Stimulated activated memory B cell treated with anti-CD40 and anti-IgM and Interleukin-4, amounts not matched to agents 10 μg/mL and 1 μg/mL and 100 μg/mL, for 72 hours (primary cell): ENCODE results near the gene ZNF319.

Experiments
- ATAC-seq: fragments of 150-1000 bp; cut with Tn5 transposase; 2 replicates; pipeline ENCODE4 v1.10.0; 2021
- H3K27ac Mint-ChIP-seq: one replicate; pipeline ENCODE4 v1.8.0; 2022; ENCODE audit warnings: mild to moderate bottlenecking, mixed read lengths
- H3K27me3 Mint-ChIP-seq: one replicate; pipeline ENCODE4 v1.8.0; 2022; ENCODE audit warnings: mixed read lengths
- H3K36me3 Mint-ChIP-seq: one replicate; pipeline ENCODE4 v1.8.0; 2022; ENCODE audit warnings: mixed read lengths
- H3K4me1 Mint-ChIP-seq: one replicate; pipeline ENCODE4 v1.8.0; 2022; ENCODE audit warnings: mixed read lengths
- H3K4me3 Mint-ChIP-seq: one replicate; pipeline ENCODE4 v1.8.0; 2022; ENCODE audit warnings: mild to moderate bottlenecking, moderate library complexity, mixed read lengths
- H3K9me3 Mint-ChIP-seq: one replicate; pipeline ENCODE4 v1.8.0; 2022; ENCODE audit warnings: mixed read lengths

ZNF319 gene

DNA sequence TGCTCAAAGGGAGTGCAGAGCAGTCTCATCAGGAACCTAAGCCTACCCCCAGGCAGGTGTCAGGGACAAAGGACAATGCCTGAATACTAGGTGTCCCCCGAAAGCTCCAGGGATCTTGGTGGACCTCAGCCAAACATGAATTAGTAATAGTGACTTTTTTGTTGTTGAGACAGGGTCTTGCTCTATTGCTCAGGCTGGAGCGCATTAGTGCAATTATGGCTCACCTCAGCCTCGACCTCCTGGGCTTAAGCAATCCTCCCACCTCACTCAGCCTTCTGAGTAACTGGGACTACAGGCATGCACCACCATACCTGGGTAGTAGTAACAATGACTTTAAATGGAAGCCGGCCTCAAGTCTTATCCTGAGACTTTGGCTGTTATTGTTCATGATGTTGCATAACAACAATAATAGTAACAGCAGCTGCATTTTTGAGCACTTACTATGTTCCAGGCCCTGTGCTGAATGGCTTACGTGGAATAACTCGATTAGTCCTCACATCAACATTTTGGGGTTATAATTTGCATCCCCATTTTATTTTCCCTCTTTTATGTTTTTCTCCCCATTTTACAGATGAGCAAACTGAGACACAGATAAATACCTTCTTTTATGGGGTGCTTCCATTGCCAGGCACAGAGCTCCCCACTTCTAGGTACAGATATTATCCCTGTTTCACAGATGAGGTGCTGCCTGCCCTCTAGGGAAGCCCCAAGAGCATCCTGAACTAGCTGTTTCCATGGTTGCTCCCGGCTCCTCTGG lies 49.1 kb downstream of the ZNF319 start:
- no peak for ATAC-seq
- H3K4me1 Mint-ChIP-seq, result no peaks in the 10 kb centered on the region
- H3K4me3 Mint-ChIP-seq, result no peak overlapping the region
- peaks cover 18% of the 10 kb centered on the region for H3K27me3 Mint-ChIP-seq
- no peak overlapping the region for H3K27ac Mint-ChIP-seq
- no peaks in the 10 kb centered on the region for H3K36me3 Mint-ChIP-seq
- no peaks in the 10 kb centered on the region for H3K9me3 Mint-ChIP-seq

DNA sequence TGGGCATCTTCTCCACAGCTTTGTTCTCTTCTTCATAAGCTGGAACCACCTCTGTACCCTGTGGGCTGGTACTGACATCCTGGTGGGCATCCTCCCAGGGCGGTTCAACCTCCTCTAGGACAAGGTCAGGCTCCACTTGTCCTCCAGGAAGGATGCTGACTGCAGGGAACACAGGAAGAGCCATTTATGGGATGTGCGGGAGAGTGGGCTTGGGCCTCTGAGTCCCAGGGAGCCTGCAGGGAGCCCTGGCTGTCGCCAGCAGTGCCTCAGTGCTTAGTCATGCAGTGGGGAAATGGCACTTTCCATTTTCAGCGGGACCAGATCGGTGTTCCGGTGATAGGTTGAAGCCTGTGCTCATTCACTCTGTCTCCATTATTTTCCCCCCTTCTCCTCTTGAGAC lies 50.1 kb downstream of the ZNF319 start:
- H3K27me3 Mint-ChIP-seq, result peaks cover 18% of the 10 kb centered on the region
- H3K9me3 Mint-ChIP-seq, result no peaks in the 10 kb centered on the region
- H3K4me3 Mint-ChIP-seq, result no peak overlapping the region
- H3K27ac Mint-ChIP-seq, result no peak overlapping the region
- ATAC-seq, result no peak
- no peaks in the 10 kb centered on the region for H3K36me3 Mint-ChIP-seq
- H3K4me1 Mint-ChIP-seq, result no peaks in the 10 kb centered on the region

DNA sequence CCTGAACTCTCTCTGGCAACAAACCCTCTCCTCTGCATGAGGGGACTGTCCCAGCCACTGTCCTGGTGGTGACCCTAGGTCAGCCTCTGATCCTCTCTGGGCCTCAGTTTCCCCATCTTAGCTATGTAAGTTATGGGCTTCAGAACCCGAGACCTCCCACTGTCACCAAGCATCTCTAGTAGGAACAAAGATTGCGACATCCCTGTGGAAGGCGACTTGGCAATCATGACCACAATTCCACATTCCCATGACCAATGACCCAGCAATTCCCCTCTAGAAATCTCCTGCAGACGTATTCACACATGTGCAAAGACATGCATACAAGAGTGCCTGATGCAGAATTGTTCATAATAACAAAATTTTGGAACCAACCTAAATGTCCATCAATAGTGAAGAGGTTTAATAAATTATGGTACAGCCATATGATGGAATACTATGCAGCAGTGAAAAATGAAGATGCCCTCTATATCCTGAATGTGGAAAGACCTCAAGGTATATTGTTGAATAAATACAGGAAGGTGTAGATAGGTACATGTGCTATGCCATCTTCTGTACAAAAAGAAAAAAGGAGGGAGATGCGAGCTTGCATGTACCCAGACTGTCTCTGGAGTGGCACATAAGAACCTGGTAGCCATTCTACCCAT lies 50.8 kb downstream of the ZNF319 start:
- Mint-ChIP-seq H3K4me1 (no peaks in the 10 kb centered on the region), H3K9me3 (no peaks in the 10 kb centered on the region), H3K27ac (no peak overlapping the region), H3K4me3 (no peak overlapping the region), H3K36me3 (no peaks in the 10 kb centered on the region), H3K27me3 (peaks cover 18% of the 10 kb centered on the region)
- no peak for ATAC-seq

DNA sequence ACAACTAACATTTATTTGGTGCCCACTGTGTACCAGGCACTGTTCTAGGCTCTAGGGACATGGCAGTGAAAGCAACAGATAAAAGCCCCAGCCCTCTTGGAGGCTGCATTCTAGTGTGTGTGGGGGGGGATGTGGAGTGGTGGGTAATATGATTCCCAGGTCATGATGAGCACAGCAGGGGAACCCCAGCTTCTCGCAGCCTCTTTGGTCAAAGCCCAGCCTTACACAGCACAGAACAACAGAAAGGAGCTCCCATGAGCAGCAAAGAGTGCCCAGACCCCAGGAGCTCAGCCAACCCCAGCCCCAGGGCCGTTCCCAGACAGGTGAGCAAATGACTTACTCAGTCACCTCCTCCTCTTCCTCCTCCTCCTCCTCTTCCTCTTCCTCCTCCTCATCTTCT lies 51.5 kb downstream of the ZNF319 start:
- Mint-ChIP-seq H3K27me3 (peaks cover 18% of the 10 kb centered on the region), H3K27ac (no peak overlapping the region), H3K4me3 (no peak overlapping the region), H3K9me3 (no peaks in the 10 kb centered on the region), H3K36me3 (no peaks in the 10 kb centered on the region), H3K4me1 (no peaks in the 10 kb centered on the region)
- no peak for ATAC-seq

DNA sequence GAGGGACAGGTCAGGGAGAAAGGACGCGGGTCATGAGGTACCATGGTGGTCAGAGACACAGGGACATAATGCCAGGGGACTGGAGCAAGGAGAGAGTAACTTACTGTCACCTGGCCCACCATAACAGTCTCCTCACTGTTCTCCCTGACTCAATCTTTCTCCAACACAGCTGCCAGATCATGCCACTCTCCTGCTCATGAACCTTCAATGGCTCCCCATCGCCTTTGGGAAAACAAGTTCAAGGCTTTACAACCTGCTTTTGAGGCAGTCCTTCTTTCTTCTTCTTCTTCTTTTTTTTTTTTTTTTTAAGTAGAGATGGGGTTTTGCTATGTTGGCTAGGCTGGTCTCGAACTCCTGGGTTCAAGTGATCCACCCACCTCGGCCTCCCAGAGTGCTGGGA lies 52.4 kb downstream of the ZNF319 start:
- Mint-ChIP-seq H3K27me3 (peaks cover 17% of the 10 kb centered on the region), H3K4me3 (no peak overlapping the region), H3K4me1 (no peaks in the 10 kb centered on the region)

DNA sequence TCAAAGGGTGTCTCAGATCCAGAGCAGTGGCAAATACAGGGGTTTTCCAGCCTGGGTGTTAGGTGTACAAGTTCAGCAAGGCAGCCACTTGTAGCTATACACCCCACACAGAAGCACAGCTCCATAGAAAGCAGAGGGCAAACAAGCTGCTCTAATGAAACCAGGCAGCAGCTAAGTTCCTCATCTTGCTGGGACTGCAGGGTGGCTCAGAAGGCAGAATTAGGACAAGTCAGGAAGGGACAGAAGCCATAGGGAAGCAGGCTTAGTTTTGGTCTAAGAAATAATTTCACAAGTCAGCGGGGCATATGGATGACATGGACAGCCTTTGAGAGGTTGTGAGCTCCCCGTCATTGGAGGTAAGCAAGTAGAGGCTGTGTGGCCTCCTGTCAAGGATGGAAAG lies 53.2 kb downstream of the ZNF319 start:
- no peak for ATAC-seq
- Mint-ChIP-seq H3K9me3 (no peaks in the 10 kb centered on the region), H3K4me3 (no peak overlapping the region), H3K36me3 (no peaks in the 10 kb centered on the region), H3K4me1 (no peaks in the 10 kb centered on the region), H3K27ac (no peak overlapping the region), H3K27me3 (peaks cover 9% of the 10 kb centered on the region)

More for the DNA sequence above, 52.4 kb downstream of the ZNF319 start:
- H3K9me3 Mint-ChIP-seq, result no peaks in the 10 kb centered on the region
- H3K36me3 Mint-ChIP-seq, result no peaks in the 10 kb centered on the region
- no peak for ATAC-seq
- no peak overlapping the region for H3K27ac Mint-ChIP-seq

DNA sequence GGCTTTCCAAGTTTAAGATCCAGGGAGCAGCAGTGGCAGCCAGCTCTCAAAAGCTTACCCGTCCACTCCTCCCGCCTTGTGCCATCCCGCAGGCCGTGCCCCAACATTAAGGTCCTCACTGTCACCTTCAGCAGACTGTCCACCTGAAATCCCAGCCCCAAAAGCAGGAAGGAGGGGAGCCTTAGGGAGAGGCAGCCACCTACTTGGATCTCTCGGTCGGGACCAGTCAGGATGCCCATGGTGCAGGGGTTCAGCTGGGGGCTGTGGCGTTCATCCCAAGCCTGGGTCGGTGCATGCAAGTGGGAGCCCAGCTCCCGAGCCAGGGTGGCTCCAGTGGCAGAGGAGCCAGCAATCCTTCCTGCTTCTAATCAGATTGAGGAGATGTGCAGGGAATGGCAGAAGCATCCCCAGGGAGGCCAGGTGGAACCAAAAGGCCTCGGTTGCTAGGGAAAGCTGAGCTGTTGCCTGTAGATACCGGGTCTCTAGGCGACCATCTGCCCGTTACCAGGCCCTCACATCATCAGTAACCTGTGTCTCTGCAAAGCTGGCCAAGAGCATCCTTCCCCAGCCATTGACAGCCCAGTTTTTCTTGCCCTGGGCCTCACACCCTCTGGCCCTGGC lies 54.2 kb downstream of the ZNF319 start:
- H3K4me3 Mint-ChIP-seq, result no peak overlapping the region

DNA sequence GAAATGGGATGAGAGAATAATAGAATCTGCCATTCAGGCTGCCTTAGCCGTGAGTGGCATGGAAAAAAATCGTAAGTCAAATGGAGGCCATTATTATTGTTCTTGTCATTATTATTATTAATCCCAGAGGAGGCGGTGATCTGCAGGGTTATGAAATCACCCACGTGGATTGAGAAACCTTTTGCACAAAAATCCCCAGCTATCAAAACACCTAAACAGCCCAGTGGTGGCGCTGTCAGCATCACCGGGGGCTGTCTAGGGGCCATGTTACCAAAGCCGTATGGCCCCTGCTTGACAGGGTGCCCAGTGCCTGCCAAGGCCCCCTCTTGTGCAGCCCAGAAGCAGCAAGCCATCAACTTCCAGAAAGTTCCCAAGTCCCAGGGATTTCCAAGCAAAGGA lies 54.7 kb downstream of the ZNF319 start:
- H3K27ac Mint-ChIP-seq, result no peak overlapping the region
- H3K27me3 Mint-ChIP-seq, result peaks cover under 1% of the 10 kb centered on the region
- no peak for ATAC-seq
- no peaks in the 10 kb centered on the region for H3K36me3 Mint-ChIP-seq
- no peak overlapping the region for H3K4me3 Mint-ChIP-seq
- no peaks in the 10 kb centered on the region for H3K4me1 Mint-ChIP-seq
- no peaks in the 10 kb centered on the region for H3K9me3 Mint-ChIP-seq

More for the DNA sequence above, 54.2 kb downstream of the ZNF319 start:
- H3K4me1 Mint-ChIP-seq, result no peaks in the 10 kb centered on the region
- H3K27ac Mint-ChIP-seq, result no peak overlapping the region
- H3K9me3 Mint-ChIP-seq, result no peaks in the 10 kb centered on the region
- no peak for ATAC-seq
- H3K27me3 Mint-ChIP-seq, result peaks cover under 1% of the 10 kb centered on the region
- no peaks in the 10 kb centered on the region for H3K36me3 Mint-ChIP-seq

DNA sequence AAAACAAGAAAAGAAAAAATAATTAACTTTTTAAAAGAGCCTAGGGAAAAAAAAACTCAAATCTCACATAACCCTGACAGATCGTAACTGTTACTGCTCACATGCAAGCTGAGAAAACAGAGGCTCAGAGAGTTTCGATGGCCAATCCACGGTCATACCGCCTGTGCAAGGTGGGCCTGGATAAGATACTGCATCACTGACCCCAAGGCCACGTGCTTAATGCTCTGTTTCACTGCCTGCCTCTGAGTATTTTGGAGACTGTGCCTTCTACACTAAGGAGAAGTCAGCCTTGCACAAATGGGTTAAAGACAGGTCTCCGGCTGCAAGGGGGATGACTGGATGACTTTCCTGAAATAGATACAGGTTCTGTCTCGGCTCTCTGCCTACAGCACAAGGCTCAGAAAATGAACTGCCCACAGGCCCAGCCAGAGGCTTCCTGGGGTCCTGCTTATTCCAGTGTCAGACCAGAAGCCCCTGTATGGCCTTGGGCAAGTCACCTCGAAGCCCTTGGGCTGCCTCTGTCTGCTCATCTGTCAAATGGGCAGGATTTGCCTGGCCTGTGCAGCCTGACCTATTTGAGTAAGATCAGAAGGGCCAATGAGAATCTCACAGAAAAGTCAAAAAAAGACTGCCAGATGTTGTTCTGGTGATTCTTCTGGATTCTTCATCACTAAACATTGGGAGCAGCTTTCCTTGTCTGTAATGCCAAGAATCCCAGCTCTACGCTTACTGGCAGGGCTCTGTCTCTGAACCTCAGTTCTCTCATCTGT lies 55.3 kb downstream of the ZNF319 start:
- Mint-ChIP-seq H3K36me3 (no peaks in the 10 kb centered on the region), H3K27me3 (peaks cover 6% of the 10 kb centered on the region), H3K4me3 (no peak overlapping the region), H3K9me3 (no peaks in the 10 kb centered on the region), H3K27ac (no peak overlapping the region), H3K4me1 (no peaks in the 10 kb centered on the region)
- ATAC-seq, result no peak
